OCI-LY1 (cell line): Measurements from ENCODE around the gene KIF18A.

ENCODE experiments used
- H2AFZ ChIP-seq: fragments of 200-600 bp; sonication (generic), shearing (Covaris generic); 2 replicates; pipeline ENCODE4 v1.6.0; 2014; ENCODE audit warnings: antibody characterized with exemption, mild to moderate bottlenecking, low read length
- H3F3A ChIP-seq: fragments of 200-600 bp; sonication (generic), shearing (Covaris generic); 2 replicates; pipeline ENCODE4 v1.6.0; 2014; ENCODE audit warnings: mild to moderate bottlenecking, antibody characterized with exemption, low read length, moderate library complexity; ENCODE audit not compliant: insufficient read depth
- H3K27ac ChIP-seq: fragments of 200-600 bp; sonication (generic); 2 replicates; pipeline ENCODE4 v1.5.1; 2014; ENCODE audit warnings: low read length, mixed run types, mild to moderate bottlenecking, low read depth; ENCODE audit not compliant: poor library complexity, severe bottlenecking
- H3K27me3 ChIP-seq: fragments of 200-600 bp; sonication (generic); 2 replicates; pipeline ENCODE4 v1.6.0; 2014; ENCODE audit warnings: antibody characterized with exemption, mild to moderate bottlenecking, low read length, moderate library complexity; ENCODE audit not compliant: insufficient read depth
- H3K36me3 ChIP-seq: fragments of 200-600 bp; sonication (generic); 2 replicates; pipeline ENCODE4 v1.6.1; 2014; ENCODE audit warnings: mild to moderate bottlenecking, antibody characterized with exemption, low read length, moderate library complexity, mixed read lengths; ENCODE audit not compliant: insufficient read depth
- H3K4me1 ChIP-seq: fragments of 200-600 bp; sonication (generic); 2 replicates; pipeline ENCODE4 v1.5.1; 2014; ENCODE audit warnings: mild to moderate bottlenecking, low read length, moderate library complexity; ENCODE audit not compliant: insufficient read depth, severe bottlenecking
- H3K4me2 ChIP-seq: fragments of 200-600 bp; sonication (generic), shearing (Covaris generic); 2 replicates; pipeline ENCODE4 v1.6.1; 2014; ENCODE audit warnings: low read length
- H3K4me3 ChIP-seq: fragments of 200-600 bp; sonication (generic); 2 replicates; pipeline ENCODE4 v1.5.1; 2014; ENCODE audit warnings: low read length, low read depth, mild to moderate bottlenecking, mixed read lengths; ENCODE audit not compliant: poor library complexity, severe bottlenecking
- H3K79me2 ChIP-seq: fragments of 200-600 bp; shearing (Covaris generic); 2 replicates; pipeline ENCODE4 v1.6.1; 2016; ENCODE audit warnings: mixed run types, low read length, mixed read lengths; ENCODE audit not compliant: insufficient read depth
- H3K9ac ChIP-seq: fragments of 200-600 bp; sonication (generic), shearing (Covaris generic); 2 replicates; pipeline ENCODE4 v1.6.1; 2014; ENCODE audit warnings: mild to moderate bottlenecking, low read length, mixed read lengths
- H3K9me2 ChIP-seq: fragments of 200-600 bp; sonication (generic), shearing (Covaris generic); 2 replicates; pipeline ENCODE4 v1.6.1; 2014; ENCODE audit warnings: low read depth, mild to moderate bottlenecking, low read length, mixed read lengths
- H3K9me3 ChIP-seq: fragments of 200-600 bp; shearing (Covaris generic); 2 replicates; pipeline ENCODE4 v1.6.1; 2014; ENCODE audit warnings: low read length, mixed read lengths
- H4K20me1 ChIP-seq: fragments of 200-600 bp; sonication (generic), shearing (Covaris generic); 2 replicates; pipeline ENCODE4 v1.6.0; 2016; ENCODE audit warnings: mild to moderate bottlenecking, low read length; ENCODE audit not compliant: insufficient read depth
- CTCF ChIP-seq: fragments of 200-600 bp; sonication (generic), shearing (Covaris generic); IDR thresholded peaks from 2 replicates; pipeline ENCODE4 v1.5.1; 2017; ENCODE audit warnings: mild to moderate bottlenecking, antibody characterized with exemption, low read length, moderate library complexity, mixed read lengths
- EZH2 ChIP-seq: fragments of 200-600 bp; sonication (generic), shearing (Covaris generic); IDR thresholded peaks from 2 replicates; pipeline ENCODE4 v1.8.0; 2017; ENCODE audit warnings: borderline replicate concordance, mixed run types, mild to moderate bottlenecking, antibody characterized with exemption, low read length, moderate library complexity, mixed read lengths

The KIF18A gene

GRCh38 chr11:28140689-28141455 lies 32.9 kb upstream of the KIF18A start:
- Histone ChIP-seq H3K9me3 (peaks cover 26% of the 10 kb centered on the region), H3F3A (no peaks in the 10 kb centered on the region; the same call in 1 of the 2 replicates), H4K20me1 (no peaks in the 10 kb centered on the region), H2AFZ (no peak overlapping the region), H3K4me1 (peaks cover 15% of the 10 kb centered on the region), H3K9ac (no peak overlapping the region), H3K79me2 (no peaks in the 10 kb centered on the region), H3K4me3 (no peak overlapping the region), H3K27me3 (no peaks in the 10 kb centered on the region), H3K4me2 (no peak overlapping the region), H3K9me2 (no peaks in the 10 kb centered on the region), H3K27ac (no peak overlapping the region), H3K36me3 (no peaks in the 10 kb centered on the region; the same call in 1 of the 2 replicates)
- TF ChIP-seq EZH2 (no peak), CTCF (no peak)

GRCh38 chr11:28139841-28140415 lies 32.0 kb upstream of the KIF18A start:
- peaks cover 12% of the 10 kb centered on the region for H3K4me1 ChIP-seq
- no peaks in the 10 kb centered on the region for H3K27me3 ChIP-seq
- H3K9ac ChIP-seq, result no peak overlapping the region
- H3K4me3 ChIP-seq, result no peak overlapping the region
- no peaks in the 10 kb centered on the region for H3K9me2 ChIP-seq
- TF ChIP-seq EZH2, result no peak
- no peak for TF ChIP-seq CTCF
- peaks cover 7% of the 10 kb centered on the region for H3K36me3 ChIP-seq
- H3F3A ChIP-seq, result no peaks in the 10 kb centered on the region; the same call in 1 of the 2 replicates
- H2AFZ ChIP-seq, result no peak overlapping the region
- H3K4me2 ChIP-seq, result no peak overlapping the region
- no peaks in the 10 kb centered on the region for H4K20me1 ChIP-seq
- no peaks in the 10 kb centered on the region for H3K79me2 ChIP-seq
- peaks cover 30% of the 10 kb centered on the region for H3K9me3 ChIP-seq
- no peak overlapping the region for H3K27ac ChIP-seq

- H3F3A ChIP-seq, result no peaks in the 10 kb centered on the region; the same call in 1 of the 2 replicates
- H3K9ac ChIP-seq, result no peak overlapping the region
- no peaks in the 10 kb centered on the region for H3K27me3 ChIP-seq
- H3K4me1 ChIP-seq, result no peaks in the 10 kb centered on the region
- no peaks in the 10 kb centered on the region for H3K9me2 ChIP-seq
- no peaks in the 10 kb centered on the region for H3K79me2 ChIP-seq
- H2AFZ ChIP-seq, result no peak overlapping the region
- TF ChIP-seq EZH2 (no peak), CTCF (no peak)
- H3K36me3 ChIP-seq, result peaks cover 18% of the 10 kb centered on the region
- no peak overlapping the region for H3K27ac ChIP-seq
- H4K20me1 ChIP-seq, result no peaks in the 10 kb centered on the region
- H3K4me3 ChIP-seq, result no peak overlapping the region
- H3K4me2 ChIP-seq, result no peak overlapping the region
- H3K9me3 ChIP-seq, result peaks cover 30% of the 10 kb centered on the region
Measured at GRCh38 chr11:28137832-28138231, 29.9 kb upstream of the KIF18A start.
